Keratinocyte (primary cell): ENCODE results near the gene ADAM15. TPM values are rescaled to one million over a fixed set of nuclear protein-coding genes. Genes with fewer than 3 reads are reported as not detected.

Source experiments
- DNase-seq: peaks from one replicate; pipeline ENCODE4 v3.0.0-alpha.2; 2011; ENCODE audit warnings: low read depth, missing footprints, low spot score
- FAIRE-seq: peaks from 2 replicates; lab custom pipeline; 2011; peaks lifted over from hg19 to GRCh38; lab: Jason Lieb, UNC
- H2AFZ ChIP-seq: 2 replicates; pipeline ENCODE4 v1.6.0; 2012; ENCODE audit warnings: low read length, control low read depth, inconsistent platforms; ENCODE audit not compliant: control insufficient read depth
- H3K27ac ChIP-seq: 2 replicates; pipeline ENCODE4 v1.5.1; 2011; ENCODE audit warnings: low read length; ENCODE audit not compliant: control insufficient read depth, insufficient read depth
- H3K27me3 ChIP-seq: 3 replicates; pipeline ENCODE4 v1.6.0; 2011; ENCODE audit warnings: low read length; ENCODE audit not compliant: control insufficient read depth, insufficient read depth; ENCODE audit errors: extremely low read depth
- H3K36me3 ChIP-seq, 2 experiments: 2 replicates in 1 of 2; 3 replicates in 1 of 2; pipeline ENCODE4 v1.5.1; 2011; ENCODE audit warnings: low read length in 2 of 2, mild to moderate bottlenecking in 1 of 2; ENCODE audit not compliant: control insufficient read depth in 2 of 2, insufficient read depth in 2 of 2; ENCODE audit errors: extremely low read depth in 1 of 2
- H3K4me1 ChIP-seq: 3 replicates; pipeline ENCODE4 v1.5.1; 2011; ENCODE audit warnings: low read length; ENCODE audit not compliant: control insufficient read depth, insufficient read depth; ENCODE audit errors: extremely low read depth
- H3K4me2 ChIP-seq: 3 replicates; pipeline ENCODE4 v1.6.0; 2011; ENCODE audit warnings: low read depth, low read length; ENCODE audit not compliant: control insufficient read depth, insufficient read depth; ENCODE audit errors: extremely low read depth
- H3K4me3 ChIP-seq, 3 experiments: fragments of 200-600 bp in 1 of 3; sonication (generic) in 1 of 3; 2 replicates in 2 of 3; 3 replicates in 1 of 3; pipeline ENCODE4 v1.5.1; 2011 to 2016; ENCODE audit warnings: low read length in 3 of 3, mild to moderate bottlenecking in 3 of 3, control low read depth in 2 of 3, inconsistent platforms in 1 of 3, low read depth in 1 of 3, mixed read lengths in 1 of 3, mixed run types in 1 of 3, moderate library complexity in 1 of 3; ENCODE audit not compliant: control insufficient read depth in 2 of 3, insufficient read depth in 2 of 3; ENCODE audit errors: extremely low read depth in 1 of 3
- H3K79me2 ChIP-seq: 2 replicates; pipeline ENCODE4 v1.6.0; 2012; ENCODE audit warnings: low read length; ENCODE audit not compliant: control insufficient read depth, insufficient read depth
- H3K9ac ChIP-seq: 3 replicates; pipeline ENCODE4 v1.6.0; 2011; ENCODE audit warnings: low read length; ENCODE audit not compliant: control insufficient read depth, insufficient read depth; ENCODE audit errors: extremely low read depth
- H3K9me1 ChIP-seq: 3 replicates; pipeline ENCODE4 v1.6.0; 2011; ENCODE audit warnings: low read length; ENCODE audit not compliant: control insufficient read depth, insufficient read depth; ENCODE audit errors: extremely low read depth
- H3K9me3 ChIP-seq: 2 replicates; pipeline ENCODE4 v1.5.1; 2012; ENCODE audit warnings: low read depth, low read length; ENCODE audit not compliant: control insufficient read depth
- H4K20me1 ChIP-seq: 3 replicates; pipeline ENCODE4 v1.6.0; 2011; ENCODE audit warnings: low read length; ENCODE audit not compliant: control insufficient read depth, insufficient read depth; ENCODE audit errors: extremely low read depth
- EZH2 ChIP-seq: IDR thresholded peaks from one replicate; pipeline ENCODE4 v1.6.1; 2012; ENCODE audit warnings: inconsistent platforms, mild to moderate bottlenecking, low read length, moderate library complexity
- dilution Hi-C: fragments of 300-500 bp; cut with MboI; formaldehyde crosslinking; loops from one replicate; pipeline ENCODE4 v1.7.0; 2020; ENCODE audit warnings: low sequenced_read_pairs; ENCODE audit not compliant: extremely low pct_ligation_motif_present
- polyA plus RNA-seq, 5 experiments: library from polyadenylated mRNA; depleted of rRNA in 3 of 5; stranded (reverse) in 3 of 5; stranded (forward) in 1 of 5; unstranded in 1 of 5; fragments of >200 nt; gene quantifications; 1 replicate in 1 of 5; 2 replicates in 3 of 5; 3 replicates in 1 of 5; pipeline versions ENCODE4 v1.2.1 to v1.2.3, GENCODE V29; 2011 to 2012; ENCODE audit warnings: missing spikeins in 2 of 5, low read depth in 1 of 5, low replicate concordance in 1 of 5
- TF ChIP-seq, protein P1 (sequence below), 3 experiments: IDR thresholded peaks in 1 of 3; conservative IDR thresholded peaks in 1 of 3; optimal IDR thresholded peaks in 1 of 3; 2 replicates in 2 of 3; 3 replicates in 1 of 3; pipeline versions ENCODE3 to v1.5.1; 2011; ENCODE audit warnings: low read length in 3 of 3, mild to moderate bottlenecking in 3 of 3, moderate library complexity in 2 of 3, control low read depth in 1 of 3, inconsistent platforms in 1 of 3; ENCODE audit not compliant: insufficient read depth in 2 of 3; ENCODE audit errors: extremely low read depth in 1 of 3

ADAM15 gene
- polyA plus RNA-seq, 1 donor (not counting 4 experiments of a cell fraction or from before 2014, with no cell fraction given), result 131 TPM

DNA sequence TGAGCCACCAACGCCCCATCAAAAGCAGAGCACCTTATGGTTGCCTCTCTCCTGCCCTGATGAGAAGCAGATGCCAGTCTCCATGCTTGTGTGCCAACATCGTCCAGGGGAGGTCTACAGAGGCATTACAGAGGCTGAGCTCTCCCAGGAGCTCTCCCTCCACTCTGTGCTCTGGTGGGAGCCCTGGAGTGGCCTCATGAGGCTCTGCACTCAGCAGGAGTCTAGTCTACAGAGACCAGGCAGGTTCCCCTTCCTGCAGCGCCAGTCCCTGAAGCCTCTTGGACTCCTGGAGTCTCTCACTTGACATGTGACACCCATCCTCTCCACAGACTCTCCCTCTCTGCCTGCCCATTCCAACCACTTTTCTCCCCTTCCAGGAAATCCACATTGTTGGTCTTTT, 14.1 kb upstream of the ADAM15 start:
- no peak overlapping the region for H2AFZ ChIP-seq
- H3K9me1 ChIP-seq, result peaks cover 3% of the 10 kb centered on the region
- peaks cover 31% of the 10 kb centered on the region for H3K4me1 ChIP-seq
- dilution Hi-C loops, result no loop called here
- H3K79me2 ChIP-seq, result no peaks in the 10 kb centered on the region
- no peaks in the 10 kb centered on the region for H3K9me3 ChIP-seq
- H3K27ac ChIP-seq, result no peak overlapping the region
- FAIRE-seq (no peak), DNase-seq (no peak)
- H4K20me1 ChIP-seq, result no peaks in the 10 kb centered on the region
- TF ChIP-seq, protein P1, sequence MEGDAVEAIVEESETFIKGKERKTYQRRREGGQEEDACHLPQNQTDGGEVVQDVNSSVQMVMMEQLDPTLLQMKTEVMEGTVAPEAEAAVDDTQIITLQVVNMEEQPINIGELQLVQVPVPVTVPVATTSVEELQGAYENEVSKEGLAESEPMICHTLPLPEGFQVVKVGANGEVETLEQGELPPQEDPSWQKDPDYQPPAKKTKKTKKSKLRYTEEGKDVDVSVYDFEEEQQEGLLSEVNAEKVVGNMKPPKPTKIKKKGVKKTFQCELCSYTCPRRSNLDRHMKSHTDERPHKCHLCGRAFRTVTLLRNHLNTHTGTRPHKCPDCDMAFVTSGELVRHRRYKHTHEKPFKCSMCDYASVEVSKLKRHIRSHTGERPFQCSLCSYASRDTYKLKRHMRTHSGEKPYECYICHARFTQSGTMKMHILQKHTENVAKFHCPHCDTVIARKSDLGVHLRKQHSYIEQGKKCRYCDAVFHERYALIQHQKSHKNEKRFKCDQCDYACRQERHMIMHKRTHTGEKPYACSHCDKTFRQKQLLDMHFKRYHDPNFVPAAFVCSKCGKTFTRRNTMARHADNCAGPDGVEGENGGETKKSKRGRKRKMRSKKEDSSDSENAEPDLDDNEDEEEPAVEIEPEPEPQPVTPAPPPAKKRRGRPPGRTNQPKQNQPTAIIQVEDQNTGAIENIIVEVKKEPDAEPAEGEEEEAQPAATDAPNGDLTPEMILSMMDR (optimal IDR thresholded peaks at IDR 0.05 in 1 of 3, IDR thresholded peaks at IDR 0.05 in 1 of 3, conservative IDR thresholded peaks at IDR 0.05 in 1 of 3; ENCODE audit: extremely low read depth in 1 of 3, insufficient read depth in 2 of 3, low read length in 3 of 3), result no peak
- TF ChIP-seq EZH2, result no peak
- no peaks in the 10 kb centered on the region for H3K27me3 ChIP-seq
- H3K9ac ChIP-seq, result no peak overlapping the region
- H3K4me2 ChIP-seq, result no peak overlapping the region
- H3K36me3 ChIP-seq, result no peaks in the 10 kb centered on the region
- no peak overlapping the region for H3K4me3 ChIP-seq

GRCh38 chr1:155037851-155038441, 13.2 kb upstream of the ADAM15 start:
- Histone ChIP-seq H3K4me2 (peak overlapping the region; percentile 59), H4K20me1 (no peaks in the 10 kb centered on the region), H3K27ac (peak overlapping the region; percentile 53), H3K9ac (no peak overlapping the region), H3K36me3 (no peaks in the 10 kb centered on the region), H2AFZ (no peak overlapping the region), H3K9me1 (peaks cover 3% of the 10 kb centered on the region), H3K79me2 (no peaks in the 10 kb centered on the region), H3K4me1 (peaks cover 31% of the 10 kb centered on the region), H3K4me3 (peak overlapping the region in 1 of 3 experiments; percentile 16), H3K9me3 (no peaks in the 10 kb centered on the region), H3K27me3 (no peaks in the 10 kb centered on the region)
- dilution Hi-C loops, result no loop called here
- TF ChIP-seq EZH2, result no peak
- TF ChIP-seq, protein P1 (optimal IDR thresholded peaks at IDR 0.05 in 1 of 3, IDR thresholded peaks at IDR 0.05 in 1 of 3, conservative IDR thresholded peaks at IDR 0.05 in 1 of 3; ENCODE audit: extremely low read depth in 1 of 3, insufficient read depth in 2 of 3, low read length in 3 of 3), result no peak
- DNase-seq (no peak), FAIRE-seq (no peak)
